GM19351 (cell line): ENCODE data around the gene NR5A2.
"Not testable (repeated sequence)": the region's sequence is repeated elsewhere in the genome, so short reads cannot be mapped to it uniquely, and the experiment has no call there.

Experiments
- ATAC-seq: cut with Tn5 transposase; IDR thresholded peaks from one replicate; pipeline ENCODE4 v1.9.1; 2021; ENCODE audit warnings: mild to moderate bottlenecking, moderate library complexity; ENCODE audit not compliant: unreplicated experiment

Gene NR5A2

GRCh38 chr1:200157715-200158114, 130.2 kb downstream of the NR5A2 start:
- no peak for ATAC-seq

DNA sequence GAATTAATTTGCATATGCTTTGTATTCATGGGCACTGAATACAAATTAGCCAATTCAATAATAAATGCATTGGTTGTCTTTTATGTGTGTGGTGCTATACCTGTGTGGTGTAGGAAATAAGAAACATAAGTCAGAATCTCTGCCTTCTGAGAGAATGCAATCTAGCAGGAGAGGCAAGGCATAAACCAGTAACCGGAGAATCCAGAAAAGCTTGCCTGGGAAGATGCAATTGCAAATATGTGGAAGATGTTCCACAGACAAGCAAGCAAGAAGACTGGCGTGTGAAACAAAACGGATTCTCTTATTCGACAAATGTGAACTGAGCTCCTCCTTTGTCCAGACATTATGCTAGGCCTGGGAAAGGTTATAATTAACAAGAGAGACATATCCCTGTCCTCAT, 134.3 kb downstream of the NR5A2 start:
- ATAC-seq: no peak

DNA sequence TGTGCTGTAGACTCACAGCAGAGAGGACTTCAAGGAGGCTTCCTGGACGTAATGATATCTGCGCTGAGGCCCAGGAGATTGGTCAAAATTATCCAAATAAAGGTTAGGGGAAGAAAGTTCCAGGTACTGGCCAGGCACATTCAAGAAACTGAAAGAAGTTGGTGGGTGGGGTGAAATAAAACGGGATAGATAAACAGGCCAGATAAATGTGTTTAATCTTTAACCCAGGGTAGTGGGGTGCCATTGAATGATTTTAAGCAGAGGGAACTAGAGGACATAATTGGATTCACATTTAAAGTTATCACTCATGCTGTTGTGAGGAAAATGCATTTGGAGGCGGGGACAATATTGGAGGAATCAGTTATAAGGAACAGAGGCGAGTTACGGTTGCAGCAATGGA, 134.7 kb downstream of the NR5A2 start:
- ATAC-seq: no peak

DNA sequence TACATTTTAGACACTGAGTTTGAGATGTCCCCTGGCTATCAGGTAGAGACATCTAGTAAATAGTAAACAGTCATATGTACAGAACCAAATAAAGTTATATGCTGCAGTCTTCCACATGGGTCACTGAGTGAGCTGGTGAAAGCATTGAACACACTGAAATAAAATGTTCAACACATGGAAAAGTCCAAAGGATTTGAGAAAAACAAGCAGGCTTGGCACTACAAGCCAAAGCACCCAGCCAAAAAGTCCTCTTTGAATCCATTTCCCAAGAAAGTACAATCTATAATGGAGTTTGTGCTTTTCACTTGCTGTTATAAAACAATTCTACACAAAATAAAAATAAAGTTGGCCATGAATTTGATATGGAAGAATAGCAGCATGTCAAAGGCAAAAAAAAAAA, 135.4 kb downstream of the NR5A2 start:
- no peak for ATAC-seq

- no peak for ATAC-seq
Observed at GRCh38 chr1:200163911-200164310, 136.4 kb downstream of the NR5A2 start.

- ATAC-seq: no peak
Observed at GRCh38 chr1:200165493-200166220, 138.1 kb downstream of the NR5A2 start.

- no peak for ATAC-seq
Observed at GRCh38 chr1:200166411-200166810, 138.9 kb downstream of the NR5A2 start.

- ATAC-seq: no peak
Observed at GRCh38 chr1:200168926-200169325, 141.4 kb downstream of the NR5A2 start.

DNA sequence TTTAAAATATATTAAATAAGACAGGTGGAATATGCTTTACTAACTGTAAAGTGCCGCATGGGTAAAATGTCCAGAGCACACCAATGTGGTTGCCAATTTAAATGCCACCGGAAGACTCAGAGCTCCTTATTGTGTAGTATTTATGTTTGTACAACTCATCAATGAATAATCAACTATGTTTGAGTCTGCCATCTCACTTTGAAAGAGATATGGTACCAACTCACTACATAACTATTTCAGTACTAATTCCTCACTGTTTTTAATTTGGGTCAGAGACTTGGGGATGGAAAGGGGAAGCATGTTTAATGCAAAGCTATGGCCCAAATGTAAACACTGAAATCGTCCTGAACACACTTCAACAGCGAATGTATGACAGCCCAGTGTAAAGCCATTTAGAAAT, 144.8 kb downstream of the NR5A2 start:
- ATAC-seq: no peak

DNA sequence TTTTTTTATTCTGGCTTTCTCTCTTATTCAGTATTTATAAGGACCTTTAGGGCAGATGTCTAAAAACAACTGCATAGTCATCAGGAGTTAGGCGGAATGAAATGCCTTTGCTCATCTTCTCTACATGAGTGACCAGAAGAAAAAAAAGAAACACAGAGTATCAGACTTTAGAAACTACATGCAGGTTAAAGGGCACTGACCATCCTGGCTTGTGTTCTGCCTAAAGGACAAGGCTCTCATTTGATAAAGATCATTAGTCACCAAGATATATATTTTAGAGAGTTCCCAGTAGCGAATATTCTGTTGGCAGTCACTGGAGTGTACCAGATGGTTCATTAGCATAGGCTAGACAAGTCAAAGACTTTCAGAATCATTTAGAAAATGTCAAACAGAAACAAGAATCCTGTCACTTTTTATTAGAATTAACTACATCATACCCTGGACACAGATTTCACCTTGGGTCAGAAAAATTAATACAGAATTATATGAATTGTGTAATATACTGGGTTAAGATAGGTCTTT, 145.6 kb downstream of the NR5A2 start:
- no peak for ATAC-seq

GRCh38 chr1:200174525-200175295, 147.2 kb downstream of the NR5A2 start:
- no peak for ATAC-seq

- no peak for ATAC-seq
Observed at GRCh38 chr1:200176181-200176580, 148.7 kb downstream of the NR5A2 start.

DNA sequence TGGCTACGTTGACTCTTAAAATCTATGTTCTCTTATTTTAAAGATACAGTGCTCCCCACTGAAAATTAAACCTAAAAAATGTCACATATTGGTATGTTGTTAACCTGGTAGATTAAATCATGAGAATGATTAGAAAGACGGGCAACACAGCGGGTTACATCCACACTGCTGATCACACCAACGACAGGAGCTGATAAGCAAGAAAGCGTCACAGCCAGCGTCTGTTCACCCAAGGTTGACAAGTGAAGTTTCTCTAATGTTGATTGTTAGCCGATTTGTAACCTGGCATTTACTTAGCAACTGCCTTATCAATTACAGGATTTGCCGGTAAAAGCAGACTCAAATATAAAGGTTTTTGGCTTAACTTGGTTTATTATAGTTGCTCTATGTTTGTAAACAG, 149.3 kb downstream of the NR5A2 start:
- no peak for ATAC-seq

DNA sequence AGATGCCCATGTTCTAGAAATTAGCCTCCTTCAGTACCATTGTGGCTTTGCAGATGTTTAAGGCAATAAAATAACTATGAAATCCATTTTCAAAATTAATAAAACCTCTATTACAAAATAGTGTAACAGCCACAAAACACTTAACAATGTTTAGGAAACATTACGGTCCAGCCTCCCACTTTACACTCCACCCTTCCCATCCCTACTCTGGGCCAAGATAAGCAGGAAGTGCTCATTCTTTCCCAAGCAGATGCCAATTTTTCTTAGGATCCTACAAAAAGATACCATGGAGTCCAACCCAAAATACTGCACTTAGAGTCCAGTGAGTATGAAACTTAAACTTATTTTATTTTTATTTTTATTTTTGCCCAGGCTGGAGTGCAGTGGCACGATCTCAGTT, 150.8 kb downstream of the NR5A2 start:
- ATAC-seq: no peak

DNA sequence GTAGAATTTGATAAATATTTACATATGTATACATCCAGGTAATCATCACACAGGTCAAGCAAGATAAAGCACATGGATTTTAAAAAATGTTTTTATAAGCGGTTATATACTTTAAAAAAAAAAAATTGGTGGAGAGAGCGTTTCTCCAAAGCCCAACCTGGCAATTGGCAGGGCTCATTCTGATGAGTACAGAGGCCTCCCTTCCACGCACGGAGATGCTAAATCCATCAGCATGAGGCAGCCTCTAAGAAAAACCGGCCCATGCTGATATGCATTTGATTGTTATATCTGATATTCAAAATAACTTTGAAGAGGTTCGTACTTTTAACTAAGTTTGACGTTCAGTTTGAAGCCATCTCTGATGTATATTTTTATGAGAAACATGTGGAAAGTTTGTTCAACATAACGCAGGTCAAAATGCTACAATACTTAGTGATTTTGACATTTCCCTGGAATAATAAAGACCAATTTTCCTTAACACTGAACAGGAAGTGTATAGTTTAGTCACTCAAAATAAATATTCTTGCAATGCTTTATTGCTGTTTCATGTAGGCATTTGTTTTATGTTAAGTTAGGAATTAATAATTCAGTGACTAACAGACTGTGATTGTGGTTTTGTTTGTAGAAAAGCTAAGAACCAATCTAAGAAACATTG, 151.7 kb downstream of the NR5A2 start:
- no peak for ATAC-seq

DNA sequence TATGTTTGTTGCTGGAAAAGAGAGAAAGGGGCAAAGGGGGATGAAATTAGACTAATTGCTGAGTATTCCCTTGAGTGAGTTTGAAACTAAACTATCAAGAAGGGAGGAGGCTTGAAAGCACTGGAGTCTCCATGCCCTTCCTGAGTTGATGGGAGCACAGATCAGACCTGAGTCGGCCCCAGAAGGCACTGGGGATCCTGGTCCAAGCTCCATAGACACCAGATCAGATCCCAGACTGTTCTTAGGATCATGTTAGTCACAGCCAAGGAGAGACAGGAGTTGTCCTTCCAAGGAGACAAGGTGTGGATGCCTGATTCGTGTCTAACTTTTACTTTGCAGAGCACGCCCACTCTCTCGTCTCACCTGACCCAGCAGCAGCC, 152.3 kb downstream of the NR5A2 start:
- no peak for ATAC-seq

DNA sequence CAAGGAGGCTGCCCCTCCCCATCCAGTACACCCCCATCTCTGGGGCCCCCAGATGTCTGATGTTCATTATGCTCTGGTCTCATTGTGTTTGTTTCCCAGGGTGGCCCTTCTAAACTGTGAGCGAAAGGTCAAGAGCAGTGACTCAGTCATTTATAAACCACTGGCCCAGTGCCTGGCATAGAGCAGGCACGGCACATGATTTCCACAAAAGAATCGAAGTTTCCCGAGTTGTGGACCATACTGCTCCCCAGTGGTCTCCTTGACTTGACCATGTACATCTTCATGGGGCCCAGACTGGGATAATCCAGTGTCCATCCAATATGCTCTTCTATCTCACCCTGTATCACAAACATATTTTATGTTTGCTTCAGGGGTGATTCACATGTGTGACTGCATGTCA, 153.3 kb downstream of the NR5A2 start:
- no peak for ATAC-seq

DNA sequence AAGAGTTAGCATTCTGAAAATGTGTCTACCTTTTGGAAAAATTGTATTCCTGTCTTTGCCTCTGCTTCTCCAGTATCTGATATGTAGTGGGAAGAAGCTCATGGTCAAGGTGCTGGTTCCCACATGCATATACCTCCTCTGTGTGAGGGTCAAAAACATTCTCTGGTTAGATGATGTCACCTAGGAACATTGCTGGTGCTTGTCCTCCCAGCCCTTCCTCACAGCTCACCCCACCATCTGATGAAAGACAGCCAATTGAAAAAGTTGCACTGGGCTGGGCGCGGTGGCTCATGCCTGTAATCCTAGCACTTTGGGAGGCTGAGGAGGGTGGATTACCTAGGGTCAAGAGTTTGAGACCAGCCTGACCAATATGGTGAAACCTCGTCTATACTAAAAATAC, 154.4 kb downstream of the NR5A2 start:
- no peak for ATAC-seq

DNA sequence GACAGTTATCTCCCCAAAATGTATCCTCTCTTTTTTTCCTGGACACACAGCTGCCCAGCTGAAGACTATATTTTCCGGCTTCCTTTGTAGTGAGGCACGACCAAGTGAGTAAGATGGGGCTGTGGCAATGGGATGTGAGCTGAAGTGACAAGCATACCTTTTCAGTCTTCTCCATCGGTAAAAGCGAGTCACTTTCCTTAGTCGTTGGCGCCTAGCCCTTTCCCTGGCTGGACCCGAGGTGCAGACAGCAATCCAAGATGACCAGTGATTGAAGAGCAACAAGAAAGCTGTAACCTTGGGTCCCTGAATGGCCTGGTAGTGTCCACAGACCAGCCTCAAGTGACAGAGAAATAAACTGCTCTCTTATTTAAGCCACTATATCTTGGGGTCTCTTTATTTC, 155.2 kb downstream of the NR5A2 start:
- no peak for ATAC-seq

- ATAC-seq: no peak
Observed at GRCh38 chr1:200183637-200184036, 156.1 kb downstream of the NR5A2 start.

DNA sequence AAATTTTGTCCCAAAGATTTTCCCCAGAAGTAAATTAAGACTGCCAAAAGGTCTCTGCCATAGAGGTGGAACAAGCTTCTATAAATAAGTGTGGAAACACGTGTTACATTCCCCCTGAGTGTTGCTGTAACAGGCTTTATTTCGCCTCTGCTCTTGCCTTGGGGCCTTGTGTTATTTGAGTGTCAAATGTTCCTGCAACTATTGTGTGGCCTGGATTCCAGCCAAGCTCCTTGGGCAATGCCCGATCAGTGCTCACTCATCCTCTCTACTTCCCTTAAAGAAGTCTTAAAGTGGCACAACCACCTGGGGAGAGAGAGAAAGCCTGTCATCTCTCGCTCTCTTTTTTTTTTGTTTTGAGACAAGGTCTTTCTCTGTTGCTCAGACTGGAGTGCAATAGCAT, 156.7 kb downstream of the NR5A2 start:
- ATAC-seq: no peak

DNA sequence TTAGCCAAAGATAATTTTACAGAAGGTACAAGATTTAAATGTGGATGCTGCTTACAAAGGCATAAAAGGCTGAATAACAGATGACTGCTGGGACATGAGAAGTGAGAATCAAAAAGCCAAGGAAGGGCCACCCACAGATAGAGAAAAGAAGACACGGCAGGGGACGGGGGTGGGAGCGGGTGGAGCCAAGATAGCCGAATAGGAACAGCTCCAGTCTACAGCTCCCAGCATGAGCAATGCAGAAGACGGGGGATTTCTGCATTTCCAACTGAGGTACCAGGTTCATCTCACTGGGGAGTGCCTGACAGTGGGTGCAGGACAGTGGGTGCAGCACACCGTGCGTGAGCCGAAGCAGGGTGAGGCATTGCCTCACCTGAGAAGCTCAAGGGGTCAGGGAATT, 157.7 kb downstream of the NR5A2 start:
- ATAC-seq: not testable (repeated sequence)
